ENCODE measurements around the gene DTWD1. TPM values are rescaled to one million over a fixed set of nuclear protein-coding genes. Genes with fewer than 3 reads are reported as not detected.

DTWD1 gene
- total RNA-seq, 1 experiment from 2014 or later: 32.5 TPM

DNA sequence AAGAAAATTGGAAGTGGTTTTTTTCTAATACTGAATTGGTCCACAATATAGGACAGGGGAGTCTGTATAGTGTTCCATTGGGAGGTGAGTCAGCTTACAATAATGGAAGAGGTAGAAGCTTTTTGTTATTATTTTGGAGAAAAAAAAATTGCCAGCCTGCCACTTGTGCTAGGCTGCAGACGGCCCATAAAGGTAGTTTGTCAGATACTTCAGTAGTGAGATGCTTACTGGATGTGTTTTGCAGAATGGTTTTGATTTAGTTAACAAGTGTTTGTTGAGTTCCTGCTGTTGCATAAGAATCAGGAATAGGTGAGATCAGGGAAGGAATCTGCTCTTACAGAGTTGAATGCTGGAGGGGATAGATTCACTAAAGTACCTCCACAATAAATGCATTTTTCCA lies 1.0 kb downstream of the DTWD1 start:
- POLR2A ChIA-PET: no interaction called here
- 0 out of 2 replicates have a peak overlapping the region, but pooled peaks have one; percentile 74 for H3K27ac Mint-ChIP-seq
- ATAC-seq (no peak), DNase-seq (ENCODE audit: low spot score) (no peak)
- peaks cover 27% of the 10 kb centered on the region for H3K4me1 Mint-ChIP-seq
- peak overlapping the region; percentile 97 for H3K4me3 Mint-ChIP-seq
- peaks cover 33% of the 10 kb centered on the region for H3K36me3 Mint-ChIP-seq
- H3K27me3 Mint-ChIP-seq (ENCODE audit: low read depth): no peaks in the 10 kb centered on the region
- CTCF ChIA-PET: interaction anchor here (1.4 to 1.6 kb wide), 2 partner anchors 210 to 523 kb away, joined by 3 to 5 read pairs; no protein-coding TSS in a partner anchor
- peaks cover 18% of the 10 kb centered on the region for H3K9me3 Mint-ChIP-seq
- TF ChIP-seq PREB (CRISPR knock-in tag; IDR thresholded peaks at IDR 0.05; ENCODE audit: borderline replicate concordance): no peak
- no peak for TF ChIP-seq NFATC4 (CRISPR knock-in tag; IDR thresholded peaks at IDR 0.05)
- TF ChIP-seq ESRRA (CRISPR knock-in tag; IDR thresholded peaks at IDR 0.05; ENCODE audit: borderline replicate concordance): no peak
- TF ChIP-seq MYBL2 (CRISPR knock-in tag; IDR thresholded peaks at IDR 0.05): no peak
- TF ChIP-seq JUN (CRISPR knock-in tag; IDR thresholded peaks at IDR 0.05): no peak
- no peak for TF ChIP-seq ZNF423 (CRISPR knock-in tag; IDR thresholded peaks at IDR 0.05)

DNA sequence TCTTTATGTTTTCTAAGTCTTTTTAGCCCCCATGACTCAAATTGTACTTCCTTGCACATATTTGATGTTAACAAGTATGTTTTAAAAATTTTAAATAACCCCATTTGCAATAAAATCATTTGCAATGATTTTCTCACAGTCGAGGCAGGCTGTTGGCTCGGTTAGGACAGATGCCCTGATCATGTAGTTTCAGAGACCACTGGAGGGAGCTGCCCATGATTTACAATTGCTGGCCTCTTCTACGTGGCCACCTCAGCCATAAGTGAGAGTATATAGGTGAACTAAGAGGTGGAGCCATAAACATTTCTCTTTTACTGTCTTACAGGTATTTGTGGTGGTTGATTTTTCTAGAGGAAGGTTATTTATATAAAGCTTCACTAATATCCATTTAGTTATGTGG lies 1.7 kb downstream of the DTWD1 start:
- peaks cover 27% of the 10 kb centered on the region for H3K4me1 Mint-ChIP-seq
- DNase-seq (ENCODE audit: low spot score) (no peak), ATAC-seq (no peak)
- peak overlapping the region; percentile 97 for H3K4me3 Mint-ChIP-seq
- peaks cover 33% of the 10 kb centered on the region for H3K36me3 Mint-ChIP-seq
- TF ChIP-seq E2F1 (CRISPR knock-in tag; IDR thresholded peaks at IDR 0.05) (no peak), SMAD4 (CRISPR knock-in tag; IDR thresholded peaks at IDR 0.05) (no peak), MYBL2 (CRISPR knock-in tag; IDR thresholded peaks at IDR 0.05) (no peak)
- TF ChIP-seq, protein P1, sequence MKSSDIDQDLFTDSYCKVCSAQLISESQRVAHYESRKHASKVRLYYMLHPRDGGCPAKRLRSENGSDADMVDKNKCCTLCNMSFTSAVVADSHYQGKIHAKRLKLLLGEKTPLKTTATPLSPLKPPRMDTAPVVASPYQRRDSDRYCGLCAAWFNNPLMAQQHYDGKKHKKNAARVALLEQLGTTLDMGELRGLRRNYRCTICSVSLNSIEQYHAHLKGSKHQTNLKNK (CRISPR knock-in tag; IDR thresholded peaks at IDR 0.05): no peak
- ChIA-PET POLR2A (no interaction called here), CTCF (interaction anchor here (0.6 to 1.6 kb wide), 5 partner anchors 9 to 522 kb away, joined by 3 to 5 read pairs (median 3); no protein-coding TSS in a partner anchor)
- H3K9me3 Mint-ChIP-seq: peaks cover 18% of the 10 kb centered on the region
- no peaks in the 10 kb centered on the region for H3K27me3 Mint-ChIP-seq (ENCODE audit: low read depth)
- no peak overlapping the region for H3K27ac Mint-ChIP-seq

DNA sequence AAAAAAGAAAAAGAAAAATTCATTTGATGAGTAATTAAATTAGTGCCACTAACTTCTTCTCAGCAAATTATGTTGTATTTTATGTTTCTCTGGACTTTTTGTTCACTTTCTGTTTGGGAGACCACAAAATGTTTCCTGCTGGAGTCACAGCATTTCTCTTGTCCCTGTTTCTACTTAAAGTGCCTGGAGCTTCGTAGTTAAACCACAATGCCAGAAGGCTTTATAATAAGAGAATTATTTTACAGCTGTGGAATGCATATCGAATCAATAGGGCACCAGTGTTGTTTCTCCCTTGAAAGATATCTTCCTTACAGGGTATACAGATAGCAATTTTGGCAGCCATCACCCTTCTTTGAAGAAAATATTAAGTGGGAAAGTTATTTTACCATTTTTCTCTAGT lies 3.2 kb downstream of the DTWD1 start:
- Mint-ChIP-seq H3K4me3 (no peak overlapping the region), H3K4me1 (peaks cover 25% of the 10 kb centered on the region), H3K9me3 (peaks cover 18% of the 10 kb centered on the region), H3K36me3 (peaks cover 36% of the 10 kb centered on the region), H3K27me3 (ENCODE audit: low read depth) (no peaks in the 10 kb centered on the region), H3K27ac (no peak overlapping the region)
- POLR2A ChIA-PET: interaction anchor here (0.7 kb wide), 1 partner anchor 14 kb away, joined by 3 read pairs; no protein-coding TSS in a partner anchor
- ATAC-seq (no peak), DNase-seq (ENCODE audit: low spot score) (no peak)
- CTCF ChIA-PET: no interaction called here
- no peak for TF ChIP-seq MLX (CRISPR knock-in tag; IDR thresholded peaks at IDR 0.05)
- no peak for TF ChIP-seq CDX4 (CRISPR knock-in tag; IDR thresholded peaks at IDR 0.05; ENCODE audit: borderline replicate concordance)
- TF ChIP-seq NFATC4 (CRISPR knock-in tag; IDR thresholded peaks at IDR 0.05): no peak
- no peak for TF ChIP-seq JAZF1 (CRISPR knock-in tag; IDR thresholded peaks at IDR 0.05)
- TF ChIP-seq STAT6 (CRISPR knock-in tag; conservative IDR thresholded peaks at IDR 0.05; ENCODE audit: low read depth): no peak
- no peak for TF ChIP-seq ATF1 (CRISPR knock-in tag; IDR thresholded peaks at IDR 0.05)
- TF ChIP-seq PRDM15 (CRISPR knock-in tag; IDR thresholded peaks at IDR 0.05): no peak
- TF ChIP-seq IRF2 (CRISPR knock-in tag; IDR thresholded peaks at IDR 0.05; ENCODE audit: borderline replicate concordance, low read depth): no peak
- TF ChIP-seq, protein P2, sequence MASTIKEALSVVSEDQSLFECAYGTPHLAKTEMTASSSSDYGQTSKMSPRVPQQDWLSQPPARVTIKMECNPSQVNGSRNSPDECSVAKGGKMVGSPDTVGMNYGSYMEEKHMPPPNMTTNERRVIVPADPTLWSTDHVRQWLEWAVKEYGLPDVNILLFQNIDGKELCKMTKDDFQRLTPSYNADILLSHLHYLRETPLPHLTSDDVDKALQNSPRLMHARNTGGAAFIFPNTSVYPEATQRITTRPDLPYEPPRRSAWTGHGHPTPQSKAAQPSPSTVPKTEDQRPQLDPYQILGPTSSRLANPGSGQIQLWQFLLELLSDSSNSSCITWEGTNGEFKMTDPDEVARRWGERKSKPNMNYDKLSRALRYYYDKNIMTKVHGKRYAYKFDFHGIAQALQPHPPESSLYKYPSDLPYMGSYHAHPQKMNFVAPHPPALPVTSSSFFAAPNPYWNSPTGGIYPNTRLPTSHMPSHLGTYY (CRISPR knock-in tag; IDR thresholded peaks at IDR 0.05): no peak
- no peak for TF ChIP-seq ZNF121 (CRISPR knock-in tag; IDR thresholded peaks at IDR 0.05)
- TF ChIP-seq NFYB (CRISPR knock-in tag; conservative IDR thresholded peaks at IDR 0.05; ENCODE audit: low read depth): no peak
- no peak for TF ChIP-seq CBFB (CRISPR knock-in tag; IDR thresholded peaks at IDR 0.05; ENCODE audit: low read depth)

All from WTC11 (cell line).